GM12874 (cell line): ENCODE measurements around the gene B3GALT5.

Experiments used
- CTCF ChIP-seq: IDR thresholded peaks from 2 replicates; pipeline ENCODE4 v1.5.1; 2011; ENCODE audit warnings: low read depth, mild to moderate bottlenecking, control low read depth, low read length, moderate library complexity; ENCODE audit not compliant: insufficient read depth

The B3GALT5 gene

GRCh38 chr21:39612233-39613040, at the start of gene B3GALT5:
Gene B3GALT5, plus strand, starts transcription at chr21:39612940. Its CDS starts 47,620 bp downstream, at chr21:39660560.
- TF ChIP-seq CTCF = no peak

GRCh38 chr21:39564200-39564599, 48.5 kb upstream of the B3GALT5 start:
- TF ChIP-seq CTCF = no peak

- TF ChIP-seq CTCF = no peak
These were observed 45.4 kb upstream of the B3GALT5 start for GRCh38 chr21:39567180-39567972.

GRCh38 chr21:39568361-39568760, 44.4 kb upstream of the B3GALT5 start:
- no peak for TF ChIP-seq CTCF

- no peak for TF ChIP-seq CTCF
These were observed 37.0 kb upstream of the B3GALT5 start for GRCh38 chr21:39575775-39576174.

GRCh38 chr21:39576518-39577128, 36.1 kb upstream of the B3GALT5 start:
- TF ChIP-seq CTCF = no peak

- no peak for TF ChIP-seq CTCF
These were observed 32.9 kb upstream of the B3GALT5 start for GRCh38 chr21:39579734-39580332.
